OCI-LY3 (cell line): ENCODE results near the gene ZEB2.

Experiments used
- EZH2phosphoT487 ChIP-seq: fragments of 200-600 bp; shearing (Covaris generic); IDR thresholded peaks from 2 replicates; pipeline ENCODE4 v1.6.1; 2018; ENCODE audit warnings: antibody characterized with exemption, mixed run types, low read depth
- TF ChIP-seq, protein P1 (sequence below): fragments of 200-600, 300-600 bp; sonication (generic); IDR thresholded peaks from 2 replicates; pipeline ENCODE4 v1.5.1; 2014; ENCODE audit warnings: antibody characterized with exemption, low read length, low read depth

DNA sequence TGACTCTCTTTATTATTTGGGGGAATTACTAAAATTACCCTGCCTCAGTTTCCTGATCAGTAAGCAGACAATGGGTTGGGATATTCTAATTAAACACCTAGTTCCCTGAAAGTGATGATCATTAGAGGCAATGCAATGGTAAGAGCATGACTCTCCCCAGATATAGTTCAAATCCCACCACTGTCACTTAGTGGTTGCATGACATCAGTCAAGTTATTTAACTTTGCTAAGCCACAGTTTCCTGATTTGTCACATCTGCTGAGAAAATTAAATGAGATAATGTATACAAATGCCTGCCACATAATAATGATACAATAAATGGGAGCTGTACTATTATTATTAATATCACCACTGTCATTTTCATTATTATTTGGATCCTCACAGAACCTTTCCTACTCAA, 29.9 kb downstream of the ZEB2 start:
- TF ChIP-seq, protein P1, sequence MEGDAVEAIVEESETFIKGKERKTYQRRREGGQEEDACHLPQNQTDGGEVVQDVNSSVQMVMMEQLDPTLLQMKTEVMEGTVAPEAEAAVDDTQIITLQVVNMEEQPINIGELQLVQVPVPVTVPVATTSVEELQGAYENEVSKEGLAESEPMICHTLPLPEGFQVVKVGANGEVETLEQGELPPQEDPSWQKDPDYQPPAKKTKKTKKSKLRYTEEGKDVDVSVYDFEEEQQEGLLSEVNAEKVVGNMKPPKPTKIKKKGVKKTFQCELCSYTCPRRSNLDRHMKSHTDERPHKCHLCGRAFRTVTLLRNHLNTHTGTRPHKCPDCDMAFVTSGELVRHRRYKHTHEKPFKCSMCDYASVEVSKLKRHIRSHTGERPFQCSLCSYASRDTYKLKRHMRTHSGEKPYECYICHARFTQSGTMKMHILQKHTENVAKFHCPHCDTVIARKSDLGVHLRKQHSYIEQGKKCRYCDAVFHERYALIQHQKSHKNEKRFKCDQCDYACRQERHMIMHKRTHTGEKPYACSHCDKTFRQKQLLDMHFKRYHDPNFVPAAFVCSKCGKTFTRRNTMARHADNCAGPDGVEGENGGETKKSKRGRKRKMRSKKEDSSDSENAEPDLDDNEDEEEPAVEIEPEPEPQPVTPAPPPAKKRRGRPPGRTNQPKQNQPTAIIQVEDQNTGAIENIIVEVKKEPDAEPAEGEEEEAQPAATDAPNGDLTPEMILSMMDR: no peak
- no peak for TF ChIP-seq EZH2phosphoT487
